ENCODE measurements around the gene JAZF1. TPM values are rescaled to one million over a fixed set of nuclear protein-coding genes. Genes with fewer than 3 reads are reported as not detected.
A peak's percentile ranks its signal among the peaks of the same experiment; 100 is the strongest.

JAZF1 gene
- total and polyA plus RNA-seq, 3 experiments from 2014 or later, result 3.2 to 5.1 (median 4.9) TPM

- Mint-ChIP-seq H3K4me1 (peaks cover 16 to 27% (median 26%) of the 10 kb centered on the region in 3 donors), H3K27ac (peak overlapping the region; percentile 72 to 93 (median 87)), H3K27me3 (peaks cover 0 to 6% of the 10 kb centered on the region in 2 donors), H3K9me3 (no peaks in the 10 kb centered on the region), H3K36me3 (peaks cover 0 to 7% (median 0%) of the 10 kb centered on the region in 3 donors), H3K4me3 (peak overlapping the region; percentile 73 to 89 (median 77))
- ChIA-PET CTCF (no interaction called here), POLR2A (no interaction called here)
- H3K9me3 ChIP-seq (ENCODE audit: low read length), result no peaks in the 10 kb centered on the region
- H3K27me3 ChIP-seq (ENCODE audit: insufficient read depth, low read length, poor library complexity, severe bottlenecking), result no peaks in the 10 kb centered on the region
- H3K4me3 ChIP-seq (ENCODE audit: low read length), result no peak overlapping the region
- peaks cover 12% of the 10 kb centered on the region for H3K4me1 ChIP-seq (ENCODE audit: insufficient read depth, low read length)
- H3K36me3 ChIP-seq (ENCODE audit: insufficient read depth, low read length), result no peaks in the 10 kb centered on the region
- no peak for DNase-seq
- no peak overlapping the region for H3K27ac ChIP-seq (ENCODE audit: low read depth, low read length)
Measured at GRCh38 chr7:28178599-28178998, 2.0 kb downstream of the JAZF1 start.

GRCh38 chr7:28177836-28178235 lies 2.8 kb downstream of the JAZF1 start:
- Mint-ChIP-seq H3K36me3 (peaks cover 0 to 7% (median 0%) of the 10 kb centered on the region in 3 donors), H3K4me3 (peak overlapping the region in 1 of 7 donors; percentile 9), H3K4me1 (peaks cover 16 to 27% (median 26%) of the 10 kb centered on the region in 3 donors), H3K27ac (peak overlapping the region in 6 of 8 donors; percentile 25 to 79 (median 55)), H3K27me3 (peaks cover 0 to 6% of the 10 kb centered on the region in 2 donors), H3K9me3 (no peaks in the 10 kb centered on the region)
- DNase-seq, result no peak
- Histone ChIP-seq H3K27ac (ENCODE audit: low read depth, low read length) (no peak overlapping the region), H3K27me3 (ENCODE audit: insufficient read depth, low read length, poor library complexity, severe bottlenecking) (no peaks in the 10 kb centered on the region), H3K9me3 (ENCODE audit: low read length) (no peaks in the 10 kb centered on the region), H3K36me3 (ENCODE audit: insufficient read depth, low read length) (no peaks in the 10 kb centered on the region), H3K4me3 (ENCODE audit: low read length) (no peak overlapping the region), H3K4me1 (ENCODE audit: insufficient read depth, low read length) (peaks cover 12% of the 10 kb centered on the region)
- ChIA-PET POLR2A (no interaction called here), CTCF (no interaction called here)

DNA sequence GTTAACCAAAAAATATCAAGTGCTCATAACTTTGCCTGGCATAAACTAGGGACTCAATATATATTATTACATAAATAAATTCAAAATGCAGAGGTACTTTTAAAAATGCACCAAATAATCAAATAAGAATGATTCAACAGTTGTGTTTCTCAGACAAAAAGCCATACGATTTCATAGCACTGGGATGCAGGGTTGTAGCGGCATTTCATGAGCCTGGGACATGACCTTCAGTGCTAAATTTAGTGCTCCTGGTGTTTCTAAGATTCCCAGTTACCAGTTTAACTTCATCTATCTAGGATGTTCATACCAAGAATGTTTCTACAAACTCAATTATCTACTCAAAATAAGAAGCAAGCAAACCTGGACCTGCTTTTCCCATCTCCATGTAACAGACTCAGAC lies 4.0 kb downstream of the JAZF1 start:
- Mint-ChIP-seq H3K4me1 (peaks cover 16 to 27% (median 22%) of the 10 kb centered on the region in 3 donors), H3K4me3 (peak overlapping the region in 1 of 7 donors; percentile 11), H3K9me3 (no peaks in the 10 kb centered on the region), H3K27ac (peak overlapping the region in 6 of 8 donors; percentile 37 to 95 (median 70)), H3K36me3 (peaks cover 0 to 7% (median 0%) of the 10 kb centered on the region in 3 donors), H3K27me3 (peaks cover 0 to 2% of the 10 kb centered on the region in 2 donors)
- H3K36me3 ChIP-seq (ENCODE audit: insufficient read depth, low read length), result no peaks in the 10 kb centered on the region
- no peak overlapping the region for H3K4me3 ChIP-seq (ENCODE audit: low read length)
- no peak for DNase-seq
- H3K27me3 ChIP-seq (ENCODE audit: insufficient read depth, low read length, poor library complexity, severe bottlenecking), result no peaks in the 10 kb centered on the region
- no peaks in the 10 kb centered on the region for H3K9me3 ChIP-seq (ENCODE audit: low read length)
- H3K27ac ChIP-seq (ENCODE audit: low read depth, low read length), result no peak overlapping the region
- peaks cover 12% of the 10 kb centered on the region for H3K4me1 ChIP-seq (ENCODE audit: insufficient read depth, low read length)
- ChIA-PET POLR2A (no interaction called here), CTCF (no interaction called here)

DNA sequence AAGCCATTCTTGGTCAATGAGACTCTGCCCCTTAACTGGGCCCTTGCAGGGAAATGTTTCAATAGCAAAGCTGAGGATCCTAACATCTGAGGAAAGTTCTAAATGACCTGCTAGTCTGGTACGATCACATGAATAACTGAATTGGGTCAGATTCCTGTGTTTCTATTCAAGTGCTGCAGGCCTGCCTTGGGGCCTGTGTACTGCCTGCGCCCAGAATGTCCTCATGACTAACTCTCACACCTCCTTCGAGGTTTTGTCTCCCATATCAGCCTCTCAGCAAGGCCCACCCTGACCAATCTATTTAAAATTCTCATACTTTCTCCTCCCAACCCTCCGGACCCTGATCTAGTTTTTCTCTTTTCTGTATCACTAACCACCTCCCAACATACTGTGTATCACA lies 4.4 kb downstream of the JAZF1 start:
- H3K27me3 Mint-ChIP-seq, result peaks cover 0 to 2% of the 10 kb centered on the region in 2 donors
- H3K9me3 Mint-ChIP-seq, result no peaks in the 10 kb centered on the region
- Histone ChIP-seq H3K27me3 (ENCODE audit: insufficient read depth, low read length, poor library complexity, severe bottlenecking) (no peaks in the 10 kb centered on the region), H3K9me3 (ENCODE audit: low read length) (no peaks in the 10 kb centered on the region), H3K36me3 (ENCODE audit: insufficient read depth, low read length) (no peaks in the 10 kb centered on the region), H3K4me1 (ENCODE audit: insufficient read depth, low read length) (peaks cover 10% of the 10 kb centered on the region), H3K4me3 (ENCODE audit: low read length) (no peak overlapping the region), H3K27ac (ENCODE audit: low read depth, low read length) (no peak overlapping the region)
- peak overlapping the region in 1 of 7 donors; percentile 11 for H3K4me3 Mint-ChIP-seq
- H3K4me1 Mint-ChIP-seq, result peaks cover 14 to 26% (median 20%) of the 10 kb centered on the region in 3 donors
- POLR2A ChIA-PET, result no interaction called here
- DNase-seq, result no peak
- CTCF ChIA-PET, result no interaction called here
- peak overlapping the region in 7 of 8 donors; percentile 19 to 95 (median 66) for H3K27ac Mint-ChIP-seq
- peaks cover 0 to 7% (median 0%) of the 10 kb centered on the region in 3 donors for H3K36me3 Mint-ChIP-seq

- no peak overlapping the region for H3K4me3 ChIP-seq (ENCODE audit: low read length)
- no peaks in the 10 kb centered on the region for H3K36me3 ChIP-seq (ENCODE audit: insufficient read depth, low read length)
- H3K9me3 Mint-ChIP-seq, result no peaks in the 10 kb centered on the region
- H3K4me1 Mint-ChIP-seq, result peaks cover 10 to 21% (median 15%) of the 10 kb centered on the region in 3 donors
- no peaks in the 10 kb centered on the region for H3K27me3 Mint-ChIP-seq
- H3K27ac Mint-ChIP-seq, result peak overlapping the region in 5 of 8 donors; percentile 18 to 79 (median 28)
- CTCF ChIA-PET, result no interaction called here
- no peak overlapping the region for H3K27ac ChIP-seq (ENCODE audit: low read depth, low read length)
- POLR2A ChIA-PET, result no interaction called here
- peaks cover 0 to 5% (median 0%) of the 10 kb centered on the region in 3 donors for H3K36me3 Mint-ChIP-seq
- H3K4me3 Mint-ChIP-seq, result no peak overlapping the region
- no peaks in the 10 kb centered on the region for H3K27me3 ChIP-seq (ENCODE audit: insufficient read depth, low read length, poor library complexity, severe bottlenecking)
- no peaks in the 10 kb centered on the region for H3K9me3 ChIP-seq (ENCODE audit: low read length)
- DNase-seq, result no peak
- peaks cover 7% of the 10 kb centered on the region for H3K4me1 ChIP-seq (ENCODE audit: insufficient read depth, low read length)
Measured at GRCh38 chr7:28174901-28175661, 5.5 kb downstream of the JAZF1 start.

DNA sequence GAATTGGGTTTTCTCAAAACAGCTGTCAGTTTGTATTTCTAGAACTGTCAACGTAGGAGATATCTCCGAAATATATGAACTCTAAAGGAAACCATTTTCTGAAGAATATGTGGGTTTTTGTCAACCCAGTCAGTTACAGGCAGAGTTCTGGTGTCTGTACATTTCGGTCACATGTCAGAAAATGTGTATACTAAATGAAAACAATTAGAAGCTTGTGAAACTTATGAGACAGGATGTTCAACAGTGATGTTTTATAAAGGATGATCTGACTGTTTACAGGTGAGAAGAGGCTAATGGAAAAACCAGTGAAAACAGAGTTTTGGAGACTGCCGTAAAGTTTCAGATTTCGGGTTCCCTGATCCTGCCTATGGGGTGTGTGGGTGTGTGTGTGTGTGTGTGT lies 6.2 kb downstream of the JAZF1 start:
- DNase-seq, result no peak

DNA sequence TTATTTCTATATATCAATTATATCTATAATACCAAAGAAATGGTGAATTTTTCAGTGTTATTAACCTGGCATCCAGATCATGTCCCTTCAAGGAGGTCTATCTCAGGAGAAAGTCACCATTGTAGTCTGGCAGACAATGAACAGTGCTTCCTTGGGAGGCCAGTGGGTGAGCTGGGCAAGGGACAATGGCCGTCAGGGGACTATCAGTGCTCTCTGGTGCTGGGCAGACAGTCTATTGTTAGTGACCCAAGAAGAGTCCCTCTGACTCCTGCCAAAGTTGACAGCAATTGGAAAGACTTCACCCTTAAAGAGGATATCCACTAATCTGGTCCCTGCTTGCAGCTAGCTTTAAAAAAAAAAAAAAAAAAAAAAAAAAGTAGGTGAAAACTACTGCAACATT lies 7.1 kb downstream of the JAZF1 start:
- H3K27ac ChIP-seq (ENCODE audit: low read depth, low read length), result no peak overlapping the region
- H3K36me3 ChIP-seq (ENCODE audit: insufficient read depth, low read length), result no peaks in the 10 kb centered on the region
- ChIA-PET POLR2A (no interaction called here), CTCF (interaction anchor here (1.4 kb wide), 1 partner anchor 43 kb away, joined by 3 read pairs; no protein-coding TSS in a partner anchor)
- H3K4me1 ChIP-seq (ENCODE audit: insufficient read depth, low read length), result peaks cover under 1% of the 10 kb centered on the region
- Mint-ChIP-seq H3K27me3 (no peaks in the 10 kb centered on the region), H3K36me3 (peaks cover 0 to 5% (median 0%) of the 10 kb centered on the region in 3 donors), H3K4me3 (no peak overlapping the region), H3K27ac (peak overlapping the region in 1 of 8 donors; percentile 7), H3K4me1 (peaks cover 5 to 25% (median 18%) of the 10 kb centered on the region in 3 donors), H3K9me3 (no peaks in the 10 kb centered on the region)
- no peaks in the 10 kb centered on the region for H3K9me3 ChIP-seq (ENCODE audit: low read length)
- DNase-seq, result no peak
- no peak overlapping the region for H3K4me3 ChIP-seq (ENCODE audit: low read length)
- H3K27me3 ChIP-seq (ENCODE audit: insufficient read depth, low read length, poor library complexity, severe bottlenecking), result no peaks in the 10 kb centered on the region

More for the DNA sequence above, 6.2 kb downstream of the JAZF1 start:
- Mint-ChIP-seq H3K27me3 (no peaks in the 10 kb centered on the region), H3K4me3 (peak overlapping the region in 1 of 7 donors; percentile 18), H3K36me3 (peaks cover 0 to 5% (median 0%) of the 10 kb centered on the region in 3 donors), H3K4me1 (peaks cover 10 to 22% (median 15%) of the 10 kb centered on the region in 3 donors), H3K27ac (peak overlapping the region in 6 of 8 donors; percentile 1 to 61 (median 26)), H3K9me3 (no peaks in the 10 kb centered on the region)
- no peaks in the 10 kb centered on the region for H3K9me3 ChIP-seq (ENCODE audit: low read length)
- no peaks in the 10 kb centered on the region for H3K27me3 ChIP-seq (ENCODE audit: insufficient read depth, low read length, poor library complexity, severe bottlenecking)
- no peak overlapping the region for H3K4me3 ChIP-seq (ENCODE audit: low read length)
- no peak overlapping the region for H3K27ac ChIP-seq (ENCODE audit: low read depth, low read length)
- no peaks in the 10 kb centered on the region for H3K36me3 ChIP-seq (ENCODE audit: insufficient read depth, low read length)
- ChIA-PET POLR2A (no interaction called here), CTCF (no interaction called here)
- peaks cover 7% of the 10 kb centered on the region for H3K4me1 ChIP-seq (ENCODE audit: insufficient read depth, low read length)

- Histone ChIP-seq H3K27ac (ENCODE audit: low read depth, low read length) (no peak overlapping the region), H3K4me1 (ENCODE audit: insufficient read depth, low read length) (no peaks in the 10 kb centered on the region), H3K4me3 (ENCODE audit: low read length) (no peak overlapping the region), H3K27me3 (ENCODE audit: insufficient read depth, low read length, poor library complexity, severe bottlenecking) (no peaks in the 10 kb centered on the region), H3K36me3 (ENCODE audit: insufficient read depth, low read length) (no peaks in the 10 kb centered on the region), H3K9me3 (ENCODE audit: low read length) (no peaks in the 10 kb centered on the region)
- no peak for DNase-seq
- Mint-ChIP-seq H3K9me3 (no peaks in the 10 kb centered on the region), H3K36me3 (peaks cover 0 to 5% (median 0%) of the 10 kb centered on the region in 3 donors), H3K27me3 (no peaks in the 10 kb centered on the region), H3K4me3 (no peak overlapping the region), H3K4me1 (peaks cover 7 to 26% (median 19%) of the 10 kb centered on the region in 3 donors), H3K27ac (peak overlapping the region in 2 of 8 donors; percentile 26 to 51)
- ChIA-PET POLR2A (no interaction called here), CTCF (interaction anchor here (1.4 kb wide), 1 partner anchor 42 kb away, joined by 3 read pairs; no protein-coding TSS in a partner anchor)
Measured at GRCh38 chr7:28172958-28173357, 7.6 kb downstream of the JAZF1 start.
